Activated T-cell treated with anti-CD3 and anti-CD28 coated beads for 1 hour (primary cell): ENCODE data around the gene SLC7A1.

ENCODE experiments used
- DNase-seq: peaks from one replicate; pipeline ENCODE4 v3.0.0-alpha.2; 2020; ENCODE audit warnings: low read depth

The SLC7A1 gene

DNA sequence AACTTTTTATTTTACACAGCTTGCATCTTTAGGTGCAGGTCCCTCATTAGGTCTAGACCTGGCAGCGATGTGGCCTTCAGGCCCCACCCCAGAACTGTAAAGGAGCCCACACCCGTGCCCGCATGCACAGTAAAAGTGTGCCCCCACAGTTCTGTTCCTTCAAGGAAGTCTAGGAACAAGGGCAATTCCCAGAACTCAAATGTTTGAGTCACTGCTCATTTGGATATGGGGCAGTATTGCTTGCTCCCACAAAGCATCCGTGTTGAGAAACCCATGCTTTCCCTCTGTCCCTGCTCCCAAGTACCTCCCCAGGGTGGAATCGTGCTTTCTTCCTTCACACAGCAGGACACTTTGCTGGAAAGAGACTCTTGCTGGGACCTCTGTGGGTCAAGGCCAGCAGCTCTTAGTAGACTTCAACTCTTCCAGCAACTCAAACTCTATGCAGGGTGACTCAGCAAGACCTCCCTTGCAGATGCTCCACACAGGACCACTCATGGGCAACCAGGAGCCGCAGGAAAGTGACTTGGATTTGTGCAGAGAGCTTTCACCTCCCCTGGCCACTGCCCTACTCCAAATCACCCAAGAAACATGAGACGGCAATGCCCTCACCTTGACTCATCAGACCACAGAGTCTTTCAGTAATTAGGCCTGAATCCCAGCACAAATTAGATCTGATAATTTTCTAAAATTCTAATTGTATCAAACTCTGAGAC, 12.3 kb downstream of the SLC7A1 start:
- DNase-seq, result no peak

DNA sequence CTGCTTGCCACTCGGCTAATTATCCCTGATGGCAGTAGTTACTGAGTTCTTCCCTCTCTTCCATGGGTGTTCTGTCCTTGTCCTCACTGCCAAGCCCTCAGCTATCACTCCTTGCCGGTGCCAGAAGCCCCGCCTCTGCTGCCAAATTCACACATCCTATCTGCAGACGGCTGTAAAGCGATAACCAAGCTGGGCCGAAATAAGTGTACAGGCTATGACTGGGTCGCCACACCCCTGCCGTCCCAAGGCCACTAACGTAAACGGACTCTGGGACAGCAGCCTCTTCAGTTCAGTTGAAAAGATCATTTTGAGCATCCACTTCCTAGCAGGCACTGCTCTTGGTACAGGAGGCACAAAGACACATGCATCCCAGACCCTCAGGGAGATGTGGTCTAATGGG, 13.3 kb downstream of the SLC7A1 start:
- no peak for DNase-seq

DNA sequence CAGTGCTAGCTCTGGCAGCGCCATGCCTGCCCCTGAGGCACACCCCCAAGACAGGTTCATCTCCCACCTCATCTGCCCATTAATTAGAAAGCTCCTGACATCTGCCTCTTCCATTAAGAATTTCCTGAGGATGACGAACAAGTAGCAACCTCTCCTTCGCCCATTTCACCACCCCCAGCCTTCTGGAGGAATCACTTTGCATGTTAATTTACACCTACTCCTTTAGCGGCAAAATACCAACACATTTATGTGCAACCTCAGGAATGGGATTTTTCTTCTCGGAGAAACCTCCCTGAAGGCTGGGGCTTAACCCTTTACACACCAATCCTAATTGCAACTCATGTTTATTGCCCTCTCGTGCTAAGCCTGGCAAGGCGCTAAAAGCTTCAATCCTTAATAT, 13.8 kb downstream of the SLC7A1 start:
- DNase-seq, result no peak

DNA sequence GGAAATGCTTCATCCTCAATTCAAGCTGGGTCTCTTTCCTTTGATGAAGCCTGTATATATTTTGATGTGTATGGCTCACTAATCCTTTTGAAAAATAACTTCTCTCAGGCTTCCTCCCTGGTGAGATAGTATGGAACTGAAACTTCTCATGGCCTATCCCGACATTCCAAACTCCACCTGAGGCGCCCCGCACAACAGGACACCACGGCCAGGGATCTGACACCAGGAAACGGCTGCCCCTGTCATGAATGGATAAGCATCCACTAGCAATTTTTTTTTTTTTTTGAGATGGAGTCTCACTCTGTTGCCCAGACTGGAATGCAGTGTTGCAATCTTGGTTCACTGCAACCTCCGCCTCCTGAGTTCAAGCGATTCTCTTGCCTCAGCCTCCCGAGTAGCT, 16.4 kb downstream of the SLC7A1 start:
- no peak for DNase-seq

DNA sequence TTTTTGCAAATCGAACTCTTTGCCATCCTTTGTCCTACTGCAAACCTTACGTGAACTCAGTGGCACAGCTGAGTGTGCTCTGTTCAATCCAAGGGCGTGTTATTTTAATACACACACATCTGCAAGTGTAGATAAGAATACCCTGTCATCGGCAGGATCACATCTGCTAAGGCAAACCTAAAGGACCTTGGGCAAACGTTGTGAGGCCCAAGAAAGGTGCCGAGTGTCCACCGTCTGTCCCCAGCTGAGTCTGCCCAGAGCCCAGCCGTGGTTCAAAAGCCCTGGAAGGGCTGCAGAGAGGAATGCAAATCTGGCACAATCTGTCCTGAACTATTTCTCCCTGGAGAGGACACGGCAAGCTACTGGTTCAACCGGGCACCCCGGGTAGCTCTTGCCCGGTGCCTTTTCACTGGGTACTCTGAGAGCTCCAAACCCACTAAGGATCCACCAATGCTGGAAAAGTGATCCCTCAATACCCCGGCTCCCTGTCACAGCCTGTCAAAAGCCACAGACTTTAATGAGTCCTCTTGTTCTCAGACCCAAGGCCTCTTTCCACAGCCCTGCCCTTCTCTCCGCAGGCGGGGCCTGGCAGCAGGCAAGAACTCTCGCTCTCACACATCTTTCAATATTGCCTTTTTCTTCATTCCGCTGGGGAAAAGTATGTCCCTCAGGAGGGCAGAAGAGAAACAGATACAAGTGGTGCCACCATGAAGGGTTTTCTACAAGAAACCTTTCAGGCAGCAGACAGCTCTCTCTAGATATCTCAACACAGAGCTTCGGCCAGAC, 17.0 kb downstream of the SLC7A1 start:
- no peak for DNase-seq

DNA sequence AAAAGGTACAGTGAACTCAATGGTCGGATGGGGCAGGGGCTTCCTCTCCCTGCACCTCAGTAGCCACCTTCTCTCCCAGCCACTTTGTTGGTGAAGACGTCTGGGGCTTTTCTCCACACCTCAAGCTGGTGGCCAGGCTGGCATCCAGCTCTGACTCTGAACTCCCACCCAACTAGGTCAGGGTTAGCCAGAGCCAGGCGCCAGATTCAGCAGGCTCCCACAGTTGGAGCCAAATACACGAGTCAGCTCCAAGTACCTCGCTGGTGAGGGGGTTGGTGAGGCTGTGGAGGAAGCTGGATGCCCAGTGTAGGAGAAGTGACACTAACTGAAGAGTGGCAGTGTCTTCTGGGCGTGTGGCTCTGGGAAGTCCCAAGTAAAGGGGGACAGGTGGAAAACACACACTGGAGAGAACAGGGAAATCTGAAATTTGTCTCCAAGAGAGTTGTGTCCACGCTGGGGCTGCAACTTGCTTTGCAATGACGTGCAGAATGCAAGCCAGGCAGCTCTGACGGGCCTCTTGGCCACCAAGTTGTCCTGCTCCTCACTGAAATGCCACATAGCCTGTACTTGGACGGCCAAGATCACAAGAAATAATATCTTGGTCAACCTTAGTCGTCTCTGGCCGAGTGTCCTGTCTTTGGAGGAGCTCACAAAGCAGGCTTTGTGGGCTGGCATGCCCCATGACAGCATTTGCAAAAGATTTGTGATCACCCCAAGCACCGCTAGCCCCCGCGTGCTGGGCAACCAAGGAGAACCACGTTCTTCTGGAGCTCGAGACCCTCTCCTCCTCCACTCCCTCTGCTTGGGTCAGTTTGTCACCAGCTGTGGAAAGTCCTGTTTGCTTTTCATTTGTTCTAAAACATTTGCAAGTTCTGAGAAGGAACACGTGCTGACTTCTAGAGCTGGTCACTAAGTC, 18.1 kb downstream of the SLC7A1 start:
- DNase-seq, result no peak

DNA sequence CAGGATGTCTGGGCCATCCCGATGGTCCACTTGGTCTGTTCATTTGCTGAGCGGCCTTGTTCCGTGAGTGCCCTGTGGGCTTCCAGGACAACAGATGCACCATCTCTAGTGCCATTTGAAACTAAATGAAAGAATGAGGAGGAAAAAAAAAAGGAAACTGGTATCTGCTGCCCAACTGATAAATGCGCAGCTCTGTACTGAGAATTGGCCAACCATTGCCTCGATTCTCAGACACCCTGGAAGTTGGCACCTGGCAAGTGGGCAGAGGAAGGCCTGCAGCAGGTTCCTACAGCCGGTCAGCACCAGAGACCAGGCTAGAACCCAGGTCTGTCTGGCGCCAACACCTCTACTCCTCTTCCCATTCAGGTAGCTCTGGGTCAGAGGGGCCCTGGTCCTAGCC, 18.9 kb downstream of the SLC7A1 start:
- no peak for DNase-seq

DNA sequence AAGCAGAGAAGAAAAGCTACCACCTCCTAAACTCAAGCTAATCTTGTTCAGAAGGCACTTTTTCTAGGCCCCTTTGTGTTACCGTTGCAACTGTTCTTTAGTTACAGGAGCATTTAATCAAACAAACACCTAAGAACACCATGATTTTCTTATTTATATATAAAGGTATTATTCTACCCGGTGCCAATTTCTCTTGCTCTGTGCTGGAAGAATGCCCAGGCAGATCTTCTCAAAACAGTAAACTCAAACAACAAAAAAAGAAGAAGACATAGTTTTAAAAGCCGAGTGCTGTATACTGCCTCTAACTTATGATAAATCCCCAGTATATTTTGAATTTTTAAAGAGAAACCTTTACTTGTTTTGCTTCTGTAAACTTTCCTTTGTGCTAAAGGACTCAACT, 20.4 kb downstream of the SLC7A1 start:
- no peak for DNase-seq

DNA sequence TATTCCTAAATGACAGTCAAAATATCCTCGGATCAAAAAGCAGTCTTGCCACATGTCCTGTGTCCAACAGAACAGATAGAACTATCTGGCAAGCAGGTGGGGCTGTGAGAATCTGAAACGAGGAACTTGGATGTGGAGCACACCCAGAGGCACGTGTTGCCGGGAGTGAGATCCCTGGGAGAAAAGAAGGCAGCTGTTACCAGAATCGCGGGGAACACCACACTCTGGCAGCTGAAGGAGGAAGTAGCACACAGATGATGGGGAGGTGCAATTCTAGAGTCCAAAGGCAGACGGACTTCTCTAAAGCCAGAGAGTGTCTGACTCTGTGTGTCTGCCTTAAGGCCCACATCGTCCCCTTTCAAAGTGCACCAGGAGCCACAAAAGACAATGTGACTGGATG, 22.3 kb downstream of the SLC7A1 start:
- no peak for DNase-seq

DNA sequence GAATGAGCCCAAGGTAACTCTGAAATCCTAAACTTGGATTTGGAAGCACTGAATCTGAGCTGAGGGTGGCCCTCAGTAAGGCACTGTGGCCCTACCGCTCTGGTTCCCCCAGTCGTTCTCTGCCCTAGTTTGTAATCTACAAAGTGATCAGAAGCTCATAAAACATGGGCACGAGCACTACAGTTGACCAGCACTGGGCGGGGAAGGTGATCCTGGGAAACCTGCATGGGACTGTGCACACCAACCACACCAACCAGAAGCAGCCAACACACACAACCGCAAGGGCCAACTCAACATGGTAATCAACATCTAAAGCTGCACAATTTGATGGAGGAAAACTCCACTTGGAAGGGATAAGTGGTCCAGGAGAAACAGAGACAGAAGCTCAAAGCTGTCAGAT, 22.9 kb downstream of the SLC7A1 start:
- DNase-seq, result no peak

DNA sequence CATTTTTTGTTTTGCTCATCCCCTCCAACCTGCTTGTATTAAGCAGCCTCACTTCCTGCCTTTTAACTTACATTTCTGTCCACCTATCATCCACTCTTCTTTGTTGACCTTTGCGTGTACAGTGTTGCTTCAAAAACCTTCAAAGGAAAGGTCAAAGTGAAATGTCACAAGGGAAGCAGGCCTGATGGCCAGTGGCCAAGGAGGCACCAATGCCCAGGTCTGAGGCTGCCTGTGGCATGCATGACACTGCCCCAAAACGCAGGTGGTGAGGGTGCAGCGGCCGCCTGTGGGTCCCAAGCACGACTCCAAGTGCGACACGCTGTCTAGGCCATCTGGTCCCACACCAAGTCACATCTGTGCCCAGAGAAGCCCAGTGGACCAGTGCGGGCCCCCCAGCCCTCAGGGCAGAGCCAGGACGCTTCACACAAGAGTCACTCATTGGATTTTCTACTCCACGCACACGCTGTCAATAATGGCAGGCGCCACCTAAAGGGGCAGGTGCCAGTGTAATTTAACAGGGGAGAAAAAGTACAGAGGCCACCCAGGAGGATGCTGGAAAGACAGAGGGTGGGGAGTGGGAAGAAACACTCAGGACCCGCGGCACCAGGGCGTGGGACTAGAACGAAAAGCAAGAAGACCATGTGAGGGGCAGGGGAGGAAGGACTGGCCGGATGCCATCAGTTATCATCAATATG, 23.5 kb downstream of the SLC7A1 start:
- DNase-seq, result no peak

DNA sequence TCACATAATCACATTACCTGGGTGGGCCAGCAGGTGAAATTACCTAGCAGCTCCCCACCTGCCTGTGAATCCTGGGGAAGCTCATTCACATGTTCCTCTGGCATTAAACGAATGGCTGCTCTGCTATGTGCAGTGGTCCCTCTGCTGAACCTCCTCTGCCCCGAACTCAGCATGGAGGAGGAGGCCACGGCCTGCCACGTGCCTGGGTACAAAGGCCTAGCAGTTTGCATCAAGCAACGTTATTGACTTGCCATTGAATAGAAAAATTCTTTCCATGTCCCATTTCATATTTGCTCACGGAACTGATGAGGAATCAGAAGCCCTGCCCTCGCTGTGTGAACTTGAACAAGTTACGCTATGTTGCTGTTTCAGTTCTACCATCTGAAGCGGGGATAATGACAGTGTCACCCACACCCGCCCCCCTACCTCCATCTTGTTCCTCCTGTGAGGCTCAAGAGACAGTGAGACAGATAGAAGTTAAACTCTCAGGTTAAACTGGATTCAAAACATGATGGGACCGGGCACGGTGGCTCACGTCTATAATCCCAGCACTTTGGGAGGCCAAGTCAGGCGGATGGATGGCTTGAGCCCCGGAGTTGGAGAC, 25.3 kb downstream of the SLC7A1 start:
- DNase-seq, result no peak

DNA sequence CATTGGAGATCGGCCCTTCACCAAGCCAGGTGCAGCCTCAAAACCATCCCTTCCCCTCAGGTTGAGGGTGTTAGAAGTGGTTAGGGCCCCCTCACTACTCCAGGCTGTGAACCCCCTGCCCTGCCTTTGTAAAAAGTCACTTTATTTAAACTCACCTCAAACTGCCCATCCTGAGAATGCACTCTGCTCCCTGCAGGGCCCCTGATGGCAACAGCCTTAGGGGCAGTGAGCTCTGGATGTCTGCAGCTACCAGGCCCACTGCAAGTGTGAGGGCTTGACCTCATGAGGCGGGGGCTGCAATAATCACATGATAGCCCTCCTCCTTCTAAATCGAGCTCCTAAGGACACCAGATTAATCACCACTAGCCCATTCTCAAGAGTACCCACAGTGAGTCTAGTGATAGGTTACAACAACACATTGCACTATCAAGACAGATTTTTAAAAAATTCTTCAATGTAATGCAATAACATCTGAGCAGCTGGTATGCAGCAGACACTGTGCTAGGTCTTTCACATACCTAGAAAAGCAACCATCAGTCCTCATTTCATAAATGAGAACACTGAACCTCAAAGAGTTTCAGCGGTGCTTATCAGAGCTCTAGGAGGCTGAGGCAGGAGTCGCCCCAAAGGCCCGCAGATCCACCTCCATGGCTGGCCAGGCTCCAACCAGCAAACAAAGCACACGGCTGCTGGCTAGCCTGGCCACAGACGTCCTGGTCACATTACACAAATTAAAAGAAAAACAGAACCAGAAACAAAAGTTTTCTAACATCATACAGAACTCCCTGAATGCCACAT, 26.0 kb downstream of the SLC7A1 start:
- DNase-seq, result no peak

DNA sequence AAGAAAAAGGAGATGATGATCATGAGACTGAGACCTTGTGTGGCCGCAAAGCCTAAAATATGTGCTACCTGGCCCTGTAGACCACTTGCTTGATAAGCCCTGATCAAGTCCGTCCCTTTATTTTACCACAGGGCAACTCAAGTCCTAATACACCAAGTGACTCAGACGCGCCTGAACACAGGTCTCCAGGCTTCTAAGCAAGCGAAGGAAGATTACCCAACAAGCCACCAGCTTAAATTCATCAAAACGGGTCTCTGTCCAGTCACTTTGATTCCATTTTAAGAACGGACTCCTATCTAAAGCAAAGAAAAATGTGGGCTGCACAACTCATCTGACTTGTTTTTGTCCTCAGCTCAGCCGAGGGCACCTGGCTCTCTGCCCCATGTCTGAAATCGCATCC, 26.8 kb downstream of the SLC7A1 start:
- no peak for DNase-seq

DNA sequence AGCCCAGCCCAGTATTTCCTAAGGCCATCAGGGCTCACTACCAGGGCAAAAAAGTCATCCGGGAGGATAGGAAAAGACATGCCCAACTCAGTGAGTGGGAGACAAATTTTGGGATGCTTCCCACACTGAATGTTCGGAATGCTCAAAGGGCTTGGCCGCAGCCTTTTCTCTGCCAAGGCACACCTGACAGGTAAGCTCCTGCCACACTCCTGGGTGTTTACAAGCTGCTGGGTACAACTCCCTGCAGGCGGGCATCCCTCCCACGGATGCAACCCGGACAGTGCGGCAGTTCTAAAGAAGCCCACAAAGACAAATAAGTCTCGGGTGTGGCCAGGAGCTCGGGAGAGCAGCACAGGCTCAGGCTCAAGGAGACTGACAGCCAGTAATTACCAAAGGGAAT, 28.1 kb downstream of the SLC7A1 start:
- no peak for DNase-seq

DNA sequence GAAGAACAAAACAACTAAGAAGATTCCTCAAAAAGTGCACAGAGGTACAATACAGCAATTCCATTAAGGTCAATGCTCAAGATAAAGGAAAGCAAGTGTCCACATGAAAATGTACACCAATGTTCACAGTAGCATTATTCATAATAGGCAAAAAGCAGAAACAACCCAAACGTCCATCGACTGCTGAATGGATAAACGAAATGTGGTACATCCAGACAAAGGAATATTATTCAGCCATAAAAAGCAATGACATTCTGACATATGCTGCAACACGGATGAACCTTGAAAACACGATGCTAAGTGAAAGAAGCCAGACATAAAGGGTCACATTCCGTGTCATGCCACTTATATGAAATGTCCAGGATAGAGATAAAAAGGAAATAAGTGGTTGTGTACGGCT, 29.3 kb downstream of the SLC7A1 start:
- no peak for DNase-seq

DNA sequence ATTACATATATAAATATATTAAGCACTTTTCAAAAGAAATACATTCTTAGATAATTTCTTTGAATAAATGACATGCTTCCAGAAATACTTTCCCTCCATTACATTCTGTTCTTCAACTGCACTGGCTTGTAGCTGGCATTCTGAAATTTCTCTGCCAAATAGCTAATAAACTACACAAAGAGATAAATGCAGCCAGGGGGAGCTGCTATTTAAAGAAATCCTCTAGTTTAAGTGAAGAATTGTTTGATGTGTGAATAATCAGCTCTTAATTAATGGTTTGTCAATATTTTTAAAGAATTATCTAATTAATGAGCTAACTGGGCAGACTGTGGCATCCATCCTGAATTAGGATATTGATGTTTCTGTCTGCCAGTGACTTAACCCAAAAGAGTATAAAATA, 30.7 kb downstream of the SLC7A1 start:
- no peak for DNase-seq

DNA sequence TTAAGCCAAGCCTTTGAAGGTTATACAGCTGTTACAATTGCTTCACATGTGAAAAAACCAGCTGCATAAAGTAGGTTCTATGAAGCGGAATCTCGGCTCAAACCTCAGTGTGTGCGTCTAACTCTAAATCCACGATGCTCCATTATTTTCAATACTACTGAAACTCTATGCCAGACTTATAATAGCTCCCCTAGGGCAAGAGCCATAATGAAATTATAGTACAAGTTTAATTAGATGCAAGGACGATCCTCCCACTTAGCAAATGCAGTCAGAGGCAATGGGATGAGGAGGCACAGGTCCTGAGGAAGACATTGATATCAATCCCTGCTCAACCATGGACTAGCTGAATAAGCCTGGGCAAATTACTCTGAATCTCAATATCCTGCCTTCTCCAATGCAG, 31.1 kb downstream of the SLC7A1 start:
- no peak for DNase-seq

DNA sequence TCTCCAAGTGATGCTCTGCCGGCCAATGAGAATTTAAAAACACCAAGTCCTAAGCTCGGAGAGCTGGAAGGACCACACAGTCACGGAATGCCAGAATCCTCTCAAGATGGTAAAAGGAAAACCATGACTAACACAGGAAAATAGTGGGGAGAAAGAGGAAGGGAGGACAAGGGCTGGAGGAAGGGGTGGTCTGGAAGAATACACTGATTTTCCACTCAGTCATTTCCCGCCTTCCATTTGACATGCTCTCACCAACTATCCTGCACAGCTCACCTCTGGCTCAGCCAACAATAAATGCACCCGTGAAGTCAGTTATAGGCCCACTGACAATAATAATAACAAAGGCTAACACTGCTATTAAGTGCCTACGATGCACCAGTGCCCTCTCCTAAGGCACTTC, 31.5 kb downstream of the SLC7A1 start:
- no peak for DNase-seq

DNA sequence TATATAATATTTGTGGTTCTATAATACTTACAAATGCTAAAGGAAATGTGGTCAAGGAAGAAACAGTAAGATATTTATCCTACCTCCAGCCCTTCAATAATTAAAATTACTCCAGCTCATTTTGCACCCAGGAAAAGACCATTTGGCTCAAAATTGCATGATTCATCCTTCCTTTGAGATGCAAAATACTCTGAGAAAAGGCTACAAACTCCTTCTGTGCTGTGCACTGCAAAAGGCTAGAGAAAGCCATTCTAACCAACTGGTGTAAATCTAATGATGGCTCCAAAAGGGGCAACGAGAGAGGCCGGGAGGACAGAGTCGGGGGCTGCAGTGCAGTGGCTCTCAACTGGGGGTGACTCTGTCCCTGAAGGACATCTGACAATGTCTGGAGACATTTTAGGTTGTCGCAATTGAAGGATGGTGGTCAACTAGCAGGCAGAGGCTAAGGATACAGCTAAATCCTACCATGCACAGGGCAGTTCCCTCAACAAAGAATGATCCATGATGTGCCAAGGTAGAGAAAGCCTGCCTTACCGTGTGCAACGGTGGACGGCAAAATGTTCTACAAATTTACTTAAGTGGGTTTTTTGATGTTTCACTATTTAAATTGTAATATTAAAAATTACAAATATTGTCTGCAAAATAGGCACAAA, 32.6 kb downstream of the SLC7A1 start:
- no peak for DNase-seq
